IMR-90 (cell line): Measurements from ENCODE around the gene TBC1D4.

ENCODE experiments used
- CEBPB ChIP-seq: IDR thresholded peaks from 2 replicates; pipeline ENCODE4 v1.6.1; 2012; ENCODE audit warnings: low read depth, low read length, improper control_type of control experiment
- CTCF ChIP-seq: conservative IDR thresholded peaks from 2 replicates; pipeline ENCODE4 v1.5.1; 2012; ENCODE audit warnings: mild to moderate bottlenecking, low read depth, low read length, improper control_type of control experiment
- MAFK ChIP-seq: IDR thresholded peaks from 2 replicates; pipeline ENCODE4 v1.6.1; 2012; ENCODE audit warnings: low read depth, low read length, improper control_type of control experiment
- POLR2A ChIP-seq: IDR thresholded peaks from 2 replicates; pipeline ENCODE4 v1.6.1; 2012; ENCODE audit warnings: mild to moderate bottlenecking, low read depth, low read length
- RCOR1 ChIP-seq: IDR thresholded peaks from 2 replicates; pipeline ENCODE4 v1.6.1; 2012; ENCODE audit warnings: mild to moderate bottlenecking, low read length, improper control_type of control experiment; ENCODE audit not compliant: insufficient replicate concordance

GRCh38 chr13:75372517-75372916 lies 109.5 kb downstream of the TBC1D4 start:
- TF ChIP-seq MAFK = peak; percentile 49
- no peak for TF ChIP-seq POLR2A
- peak; percentile 66 for TF ChIP-seq CTCF
- TF ChIP-seq CEBPB = no peak
- TF ChIP-seq RCOR1 = no peak
